H1 (cell line): ENCODE results near the gene RAET1L.

ENCODE experiments used
- CTBP2 ChIP-seq: IDR thresholded peaks from 2 replicates; pipeline ENCODE4 v1.7.0; 2011; ENCODE audit warnings: borderline replicate concordance, mild to moderate bottlenecking, moderate library complexity, mixed read lengths, low read length; ENCODE audit not compliant: insufficient read depth, insufficient read length
- EP300 ChIP-seq, 2 experiments: IDR thresholded peaks; 1 replicate in 1 of 2; 2 replicates in 1 of 2; pipeline ENCODE4 v1.6.1; 2011 to 2012; ENCODE audit warnings: low read depth in 2 of 2, low read length in 2 of 2, mild to moderate bottlenecking in 2 of 2, borderline replicate concordance in 1 of 2, inconsistent platforms in 1 of 2, moderate library complexity in 1 of 2
- EZH2 ChIP-seq: fragments of 200-600 bp; sonication (generic); IDR thresholded peaks from 2 replicates; pipeline ENCODE4 v1.7.1; 2012; ENCODE audit warnings: low read depth, mild to moderate bottlenecking, moderate library complexity, low read length, inconsistent platforms; ENCODE audit not compliant: severe bottlenecking
- GTF2F1 ChIP-seq: IDR thresholded peaks from 2 replicates; pipeline ENCODE4 v1.6.1; 2012; ENCODE audit warnings: low read depth, low read length, improper control_type of control experiment, borderline replicate concordance
- HDAC6 ChIP-seq: IDR thresholded peaks from one replicate; pipeline ENCODE4 v1.7.1; 2012; ENCODE audit warnings: low read depth, mild to moderate bottlenecking, inconsistent platforms, low read length, moderate library complexity
- JUN ChIP-seq: IDR thresholded peaks from 2 replicates; pipeline ENCODE4 v1.6.1; 2011; ENCODE audit warnings: low read depth, mild to moderate bottlenecking, improper control_type of control experiment, low read length
- KDM4A ChIP-seq: IDR thresholded peaks from one replicate; pipeline ENCODE4 v1.7.1; 2012; ENCODE audit warnings: low read depth, mild to moderate bottlenecking, moderate library complexity, low read length, inconsistent platforms; ENCODE audit not compliant: severe bottlenecking
- NRF1 ChIP-seq: IDR thresholded peaks from 2 replicates; pipeline ENCODE4 v1.6.1; 2011; ENCODE audit warnings: mild to moderate bottlenecking, low read depth, low read length, improper control_type of control experiment
- POLR2A ChIP-seq, 2 experiments: IDR thresholded peaks; 1 replicate in 1 of 2; 2 replicates in 1 of 2; pipeline ENCODE4 v1.6.1; 2011; ENCODE audit warnings: low read depth in 2 of 2, low read length in 2 of 2, mild to moderate bottlenecking in 2 of 2; ENCODE audit errors: control extremely low read depth in 1 of 2
- RNF2 ChIP-seq: fragments of 200-900, 300-1000 bp; sonication (generic); IDR thresholded peaks from 2 replicates; pipeline ENCODE4 v1.7.1; 2016; ENCODE audit warnings: borderline replicate concordance, low read depth, mild to moderate bottlenecking, antibody characterized with exemption, low read length; ENCODE audit not compliant: poor library complexity, severe bottlenecking; ENCODE audit errors: missing control alignments
- SIN3A ChIP-seq, 2 experiments: IDR thresholded peaks in 1 of 2; conservative IDR thresholded peaks in 1 of 2; 2 replicates each; pipeline ENCODE4 v1.6.1; 2011 to 2012; ENCODE audit warnings: low read length in 2 of 2, improper control_type of control experiment in 1 of 2, low read depth in 1 of 2, mild to moderate bottlenecking in 1 of 2
- SP1 ChIP-seq: IDR thresholded peaks from 2 replicates; pipeline ENCODE4 v1.6.1; 2011; ENCODE audit warnings: low read depth, low read length
- TF ChIP-seq, protein P1 (sequence below), 3 experiments: IDR thresholded peaks; 1 replicate in 2 of 3; 2 replicates in 1 of 3; pipeline versions ENCODE4 v1.5.1 to v1.6.1; 2011; ENCODE audit warnings: low read length in 3 of 3, mild to moderate bottlenecking in 3 of 3, inconsistent platforms in 2 of 3, low read depth in 1 of 3, moderate library complexity in 1 of 3; ENCODE audit not compliant: insufficient read depth in 1 of 3; ENCODE audit errors: control extremely low read depth in 1 of 3
- TF ChIP-seq, protein P2 (sequence below): IDR thresholded peaks from 2 replicates; pipeline ENCODE4 v1.6.1; 2011; ENCODE audit warnings: low read depth, mild to moderate bottlenecking, low read length; ENCODE audit not compliant: insufficient read depth

- TF ChIP-seq, protein P1, sequence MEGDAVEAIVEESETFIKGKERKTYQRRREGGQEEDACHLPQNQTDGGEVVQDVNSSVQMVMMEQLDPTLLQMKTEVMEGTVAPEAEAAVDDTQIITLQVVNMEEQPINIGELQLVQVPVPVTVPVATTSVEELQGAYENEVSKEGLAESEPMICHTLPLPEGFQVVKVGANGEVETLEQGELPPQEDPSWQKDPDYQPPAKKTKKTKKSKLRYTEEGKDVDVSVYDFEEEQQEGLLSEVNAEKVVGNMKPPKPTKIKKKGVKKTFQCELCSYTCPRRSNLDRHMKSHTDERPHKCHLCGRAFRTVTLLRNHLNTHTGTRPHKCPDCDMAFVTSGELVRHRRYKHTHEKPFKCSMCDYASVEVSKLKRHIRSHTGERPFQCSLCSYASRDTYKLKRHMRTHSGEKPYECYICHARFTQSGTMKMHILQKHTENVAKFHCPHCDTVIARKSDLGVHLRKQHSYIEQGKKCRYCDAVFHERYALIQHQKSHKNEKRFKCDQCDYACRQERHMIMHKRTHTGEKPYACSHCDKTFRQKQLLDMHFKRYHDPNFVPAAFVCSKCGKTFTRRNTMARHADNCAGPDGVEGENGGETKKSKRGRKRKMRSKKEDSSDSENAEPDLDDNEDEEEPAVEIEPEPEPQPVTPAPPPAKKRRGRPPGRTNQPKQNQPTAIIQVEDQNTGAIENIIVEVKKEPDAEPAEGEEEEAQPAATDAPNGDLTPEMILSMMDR (IDR thresholded peaks at IDR 0.05; ENCODE audit: control extremely low read depth in 1 of 3, insufficient read depth in 1 of 3, low read depth in 1 of 3, low read length in 3 of 3), result no peak
- TF ChIP-seq EP300 (IDR thresholded peaks at IDR 0.05; ENCODE audit: borderline replicate concordance in 1 of 2, low read depth in 2 of 2, low read length in 2 of 2) (no peak), RNF2 (no peak), CTBP2 (no peak), JUN (no peak), GTF2F1 (no peak), POLR2A (IDR thresholded peaks at IDR 0.05; ENCODE audit: control extremely low read depth in 1 of 2, low read depth in 2 of 2, low read length in 2 of 2) (no peak), KDM4A (no peak), EZH2 (no peak), SIN3A (conservative IDR thresholded peaks at IDR 0.05 in 1 of 2, IDR thresholded peaks at IDR 0.05 in 1 of 2; ENCODE audit: low read depth in 1 of 2, low read length in 2 of 2) (no peak), HDAC6 (no peak), NRF1 (no peak), SP1 (no peak)
- TF ChIP-seq, protein P2, sequence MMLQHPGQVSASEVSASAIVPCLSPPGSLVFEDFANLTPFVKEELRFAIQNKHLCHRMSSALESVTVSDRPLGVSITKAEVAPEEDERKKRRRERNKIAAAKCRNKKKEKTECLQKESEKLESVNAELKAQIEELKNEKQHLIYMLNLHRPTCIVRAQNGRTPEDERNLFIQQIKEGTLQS, result no peak
Measured at GRCh38 chr6:150033207-150033771, 8.0 kb upstream of the RAET1L start.
